GM19324 (cell line): ENCODE measurements around the gene FSTL3.

Experiments used
- ATAC-seq: cut with Tn5 transposase; IDR thresholded peaks from one replicate; pipeline ENCODE4 v1.9.1; 2021; ENCODE audit warnings: mild to moderate bottlenecking, moderate library complexity; ENCODE audit not compliant: unreplicated experiment, low FRiP score

Gene FSTL3

GRCh38 chr19:644789-645188 lies 31.4 kb upstream of the FSTL3 start:
- ATAC-seq, result no peak

GRCh38 chr19:645912-646778 lies 30.0 kb upstream of the FSTL3 start:
- ATAC-seq, result no peak

- ATAC-seq, result no peak
Measured at GRCh38 chr19:646779-647565, 29.2 kb upstream of the FSTL3 start.

GRCh38 chr19:647566-648284 lies 28.5 kb upstream of the FSTL3 start:
- ATAC-seq, result no peak

- no peak for ATAC-seq
Measured at GRCh38 chr19:648305-648704, 27.9 kb upstream of the FSTL3 start.

- no peak for ATAC-seq
Measured at GRCh38 chr19:648904-649801, 27.0 kb upstream of the FSTL3 start.

- ATAC-seq, result no peak
Measured at GRCh38 chr19:650121-650520, 26.1 kb upstream of the FSTL3 start.

- no peak for ATAC-seq
Measured at GRCh38 chr19:651114-651818, 24.9 kb upstream of the FSTL3 start.

GRCh38 chr19:651991-652390 lies 24.2 kb upstream of the FSTL3 start:
- ATAC-seq, result no peak

GRCh38 chr19:652467-653389 lies 23.5 kb upstream of the FSTL3 start:
- ATAC-seq, result no peak

GRCh38 chr19:653425-653824 lies 22.8 kb upstream of the FSTL3 start:
- ATAC-seq, result no peak

- ATAC-seq, result no peak
Measured at GRCh38 chr19:655691-656090, 20.5 kb upstream of the FSTL3 start.

- ATAC-seq, result no peak
Measured at GRCh38 chr19:656751-657559, 19.2 kb upstream of the FSTL3 start.

- no peak for ATAC-seq
Measured at GRCh38 chr19:657611-658010, 18.6 kb upstream of the FSTL3 start.

- no peak for ATAC-seq
Measured at GRCh38 chr19:658059-658839, 17.9 kb upstream of the FSTL3 start.

- ATAC-seq, result no peak
Measured at GRCh38 chr19:658916-659839, 17.0 kb upstream of the FSTL3 start.
